22Rv1 (cell line): Measurements from ENCODE around the gene CACNA1C.

Source experiments
- H3K27ac ChIP-seq: fragments of 450-650 bp; 2 replicates; pipeline ENCODE4 v1.5.1; 2017
- ZFX ChIP-seq: fragments of 450-650 bp; IDR thresholded peaks from 2 replicates; pipeline ENCODE4 v1.6.1; 2017; ENCODE audit warnings: antibody characterized with exemption, borderline replicate concordance
- TF ChIP-seq, protein P1 (sequence below): fragments of 450-650 bp; IDR thresholded peaks from 2 replicates; pipeline ENCODE4 v1.5.1; 2017; ENCODE audit warnings: mild to moderate bottlenecking

The CACNA1C gene

DNA sequence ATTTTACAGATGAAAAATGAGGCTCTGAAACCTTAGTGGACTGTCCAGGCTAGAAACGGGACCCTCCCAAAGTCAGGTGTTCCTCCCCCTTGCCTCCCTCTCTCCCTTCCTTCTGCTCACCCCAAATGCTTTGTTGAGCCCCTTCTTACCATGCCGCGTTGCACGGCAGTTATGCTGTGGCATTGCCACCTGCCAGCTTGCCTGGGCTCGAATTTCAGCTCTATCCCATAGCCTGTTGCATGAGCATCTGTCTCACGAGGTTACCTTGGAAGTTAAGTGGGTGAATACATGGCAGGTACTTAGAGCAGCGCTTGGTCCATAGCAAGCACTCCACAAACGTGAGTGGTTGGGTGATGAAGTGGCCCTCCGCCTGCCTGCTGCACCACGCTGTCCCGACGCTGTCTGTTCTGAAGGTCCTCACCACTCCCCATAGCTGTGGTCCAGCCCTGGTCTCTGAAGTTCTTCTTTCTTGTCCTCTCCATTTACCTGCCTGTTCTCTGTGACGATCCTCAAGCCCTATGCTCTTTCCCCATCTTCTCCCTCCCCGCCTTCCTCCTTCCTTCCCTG, 269.9 kb downstream of the CACNA1C start:
- H3K27ac ChIP-seq = no peak overlapping the region
- no peak for TF ChIP-seq ZFX
- TF ChIP-seq, protein P1, sequence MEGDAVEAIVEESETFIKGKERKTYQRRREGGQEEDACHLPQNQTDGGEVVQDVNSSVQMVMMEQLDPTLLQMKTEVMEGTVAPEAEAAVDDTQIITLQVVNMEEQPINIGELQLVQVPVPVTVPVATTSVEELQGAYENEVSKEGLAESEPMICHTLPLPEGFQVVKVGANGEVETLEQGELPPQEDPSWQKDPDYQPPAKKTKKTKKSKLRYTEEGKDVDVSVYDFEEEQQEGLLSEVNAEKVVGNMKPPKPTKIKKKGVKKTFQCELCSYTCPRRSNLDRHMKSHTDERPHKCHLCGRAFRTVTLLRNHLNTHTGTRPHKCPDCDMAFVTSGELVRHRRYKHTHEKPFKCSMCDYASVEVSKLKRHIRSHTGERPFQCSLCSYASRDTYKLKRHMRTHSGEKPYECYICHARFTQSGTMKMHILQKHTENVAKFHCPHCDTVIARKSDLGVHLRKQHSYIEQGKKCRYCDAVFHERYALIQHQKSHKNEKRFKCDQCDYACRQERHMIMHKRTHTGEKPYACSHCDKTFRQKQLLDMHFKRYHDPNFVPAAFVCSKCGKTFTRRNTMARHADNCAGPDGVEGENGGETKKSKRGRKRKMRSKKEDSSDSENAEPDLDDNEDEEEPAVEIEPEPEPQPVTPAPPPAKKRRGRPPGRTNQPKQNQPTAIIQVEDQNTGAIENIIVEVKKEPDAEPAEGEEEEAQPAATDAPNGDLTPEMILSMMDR = no peak

DNA sequence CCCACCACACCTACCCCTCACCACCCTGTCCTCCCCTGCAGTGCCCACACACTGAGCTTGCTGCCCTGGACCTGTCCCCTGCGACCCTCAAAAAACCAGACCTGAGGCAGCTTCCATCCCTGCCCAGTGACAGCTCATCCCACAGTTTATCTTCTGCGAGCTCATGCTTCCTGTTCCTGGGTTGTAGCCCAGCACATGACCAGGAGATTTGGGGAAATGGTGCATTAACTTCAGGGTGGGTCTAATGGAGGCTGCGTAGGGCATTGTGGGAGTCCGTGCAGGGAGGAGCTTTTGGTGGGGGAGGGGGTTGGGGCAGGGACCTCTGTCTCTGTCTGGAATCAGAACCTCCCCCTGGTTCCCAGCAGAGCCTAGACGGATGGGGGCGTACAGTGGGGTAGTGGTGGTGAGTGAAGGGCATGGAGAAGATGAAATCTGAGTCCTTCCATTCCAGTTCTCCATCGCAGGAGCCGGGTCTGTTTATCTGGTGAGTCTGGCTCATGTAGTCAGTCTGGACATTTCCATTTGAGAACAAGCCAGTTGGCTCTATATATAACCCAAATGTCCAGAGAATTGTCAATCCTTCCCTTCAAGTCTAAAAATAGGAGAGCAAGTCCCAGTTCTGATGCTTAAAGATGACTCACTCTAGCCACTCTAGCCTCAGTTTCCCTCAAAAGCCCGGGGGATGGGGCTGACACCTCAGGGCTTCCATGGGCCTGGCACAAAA, 270.9 kb downstream of the CACNA1C start:
- H3K27ac ChIP-seq = no peak overlapping the region
- TF ChIP-seq ZFX = no peak
- TF ChIP-seq, protein P1 = no peak

DNA sequence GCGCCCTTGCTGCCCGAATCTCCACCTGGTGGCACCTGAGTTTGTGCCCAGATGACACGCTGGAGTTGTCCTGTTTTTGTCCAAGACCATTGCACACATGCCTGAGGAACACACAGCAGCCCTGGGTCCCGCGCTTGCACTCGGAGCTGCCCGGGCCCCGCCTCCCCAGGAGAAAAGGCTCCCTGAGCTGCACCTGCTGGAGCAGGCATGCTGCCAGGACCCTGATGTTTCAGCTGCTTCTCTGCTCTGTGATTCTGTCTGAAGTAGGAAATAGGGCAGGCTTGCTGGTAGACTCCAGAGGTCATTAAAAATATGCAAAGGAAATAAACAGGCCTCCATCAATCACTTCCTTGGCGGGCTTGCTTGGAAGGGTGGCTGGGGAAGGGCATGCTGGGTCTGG, 271.6 kb downstream of the CACNA1C start:
- TF ChIP-seq ZFX = no peak
- TF ChIP-seq, protein P1 = no peak
- no peak overlapping the region for H3K27ac ChIP-seq

- TF ChIP-seq ZFX = no peak
- TF ChIP-seq, protein P1 = no peak
- H3K27ac ChIP-seq = no peak overlapping the region
Measured at GRCh38 chr12:2325519-2325918, 272.7 kb downstream of the CACNA1C start.

DNA sequence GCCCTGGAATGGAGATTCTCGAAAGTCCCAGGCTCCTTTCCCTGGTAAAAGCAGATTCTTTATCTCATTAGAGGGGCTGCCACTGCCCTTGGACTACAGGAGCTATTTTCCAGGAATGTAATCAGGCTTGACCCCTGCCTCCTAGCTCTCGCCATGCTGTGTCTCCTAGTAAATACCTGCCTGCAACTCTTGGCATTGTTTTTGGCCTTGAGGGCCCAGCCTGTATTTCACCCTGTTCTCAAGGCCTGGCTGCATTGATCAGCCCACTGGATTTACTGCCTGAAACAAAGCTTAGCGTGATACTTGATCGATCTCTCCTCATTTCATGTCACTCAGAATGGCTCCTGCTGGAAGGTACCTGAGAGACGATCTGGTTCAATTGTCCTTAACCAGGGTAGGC, 273.7 kb downstream of the CACNA1C start:
- H3K27ac ChIP-seq = no peak overlapping the region
- TF ChIP-seq, protein P1 = no peak
- TF ChIP-seq ZFX = no peak

GRCh38 chr12:2328661-2329060, 275.9 kb downstream of the CACNA1C start:
- no peak for TF ChIP-seq ZFX
- TF ChIP-seq, protein P1 = no peak
- no peak overlapping the region for H3K27ac ChIP-seq

DNA sequence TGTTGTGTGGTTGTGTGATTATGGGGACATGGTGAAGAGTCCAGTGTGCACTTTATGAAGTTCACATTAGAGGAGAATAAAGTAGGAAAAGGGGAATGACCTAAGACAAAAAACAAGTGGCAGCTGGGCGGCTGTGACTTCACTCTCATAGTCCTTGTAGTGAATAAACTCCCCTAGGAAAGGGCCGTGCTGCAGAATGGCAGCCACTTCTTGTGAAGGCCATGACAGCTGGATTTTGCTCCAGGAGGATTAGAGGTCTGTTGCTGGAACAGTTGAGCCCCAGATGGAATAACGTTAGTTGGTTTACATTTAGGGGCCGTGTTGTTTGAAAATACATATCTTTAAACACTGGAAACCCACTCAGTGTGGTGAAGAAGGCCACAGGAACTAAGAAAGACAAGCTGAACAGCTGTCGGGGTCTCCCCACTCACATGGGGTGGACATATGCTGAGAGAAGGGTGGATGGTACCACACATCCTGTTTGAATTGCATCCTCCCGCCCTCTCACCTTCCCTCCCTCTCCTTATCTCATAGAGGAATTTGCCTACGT, 276.9 kb downstream of the CACNA1C start:
- no peak overlapping the region for H3K27ac ChIP-seq
- TF ChIP-seq, protein P1 = no peak
- TF ChIP-seq ZFX = no peak
